Left ventricle myocardium inferior (tissue), 1 donor: ENCODE data around the gene PHRF1. TPM values are rescaled to one million over a fixed set of nuclear protein-coding genes. Genes with fewer than 3 reads are reported as not detected.

Experiments used
- DNase-seq: peaks from one replicate; pipeline ENCODE4 v3.0.0-alpha.2; 2020
- H3K27ac ChIP-seq: fragments of 200-600 bp; replicated peaks from 2 replicates; pipeline ENCODE4 v1.8.0; 2021
- H3K27me3 ChIP-seq: fragments of 200-600 bp; 2 replicates; pipeline ENCODE4 v1.8.0; 2021; ENCODE audit warnings: low read depth
- H3K36me3 ChIP-seq: fragments of 200-600 bp; 2 replicates; pipeline ENCODE4 v1.8.0; 2021
- H3K4me1 ChIP-seq: fragments of 200-600 bp; 2 replicates; pipeline ENCODE4 v1.8.0; 2021
- H3K4me3 ChIP-seq: fragments of 200-600 bp; 2 replicates; pipeline ENCODE4 v1.8.0; 2021; ENCODE audit warnings: mild to moderate bottlenecking, moderate library complexity
- H3K9me3 ChIP-seq: fragments of 200-600 bp; replicated peaks from 2 replicates; pipeline ENCODE4 v1.8.0; 2021
- intact Hi-C: fragments of 100-400 bp; cut with micrococcal nuclease; formaldehyde crosslinking; loops from one replicate; pipeline ENCODE4 v1.11.0; 2022
- total RNA-seq: library from RNA; stranded (reverse); fragmentation: NEBNext Ultra II Directional; extraction: Animal tissue kit (Norgen Biotek cat#: 25700); gene quantifications from one replicate; pipeline ENCODE4 v1.2.1, GENCODE V29; 2021
- TF ChIP-seq, protein P1 (sequence below): fragments of 200-600 bp; IDR thresholded peaks from 2 replicates; pipeline ENCODE4 v1.8.0; 2021; ENCODE audit warnings: antibody characterized with exemption, mild to moderate bottlenecking, borderline replicate concordance
- donor health status: DM: no; HTN: yes; CAD: no; lungs with severe emphysema.

The PHRF1 gene
- total RNA-seq, 1 donor from 2014 or later: 17.7 TPM

DNA sequence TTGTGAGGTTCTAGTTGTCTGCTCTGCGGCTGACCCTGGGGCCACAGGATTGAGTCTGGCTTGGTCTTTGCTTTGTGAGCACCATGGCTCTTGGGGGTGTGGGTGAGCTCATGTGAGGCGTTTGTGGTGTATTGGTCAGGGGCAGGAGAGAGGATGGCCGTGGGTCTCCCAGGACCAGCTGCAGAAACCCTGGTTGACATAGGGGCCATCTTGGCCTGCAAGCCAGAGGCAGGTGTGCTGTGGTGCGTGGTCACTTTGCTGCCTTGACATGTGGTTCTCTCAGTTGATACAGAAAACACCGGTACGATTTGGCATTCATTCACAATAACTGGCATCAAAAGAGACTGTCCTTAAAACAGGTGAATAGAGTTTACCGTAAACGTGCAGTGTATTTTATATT, 11.3 kb downstream of the PHRF1 start:
- Histone ChIP-seq H3K27me3 (no peaks in the 10 kb centered on the region), H3K27ac (no peak overlapping the region), H3K9me3 (no peaks in the 10 kb centered on the region), H3K36me3 (peaks cover 91% of the 10 kb centered on the region), H3K4me3 (no peak overlapping the region), H3K4me1 (no peaks in the 10 kb centered on the region)
- TF ChIP-seq, protein P1, sequence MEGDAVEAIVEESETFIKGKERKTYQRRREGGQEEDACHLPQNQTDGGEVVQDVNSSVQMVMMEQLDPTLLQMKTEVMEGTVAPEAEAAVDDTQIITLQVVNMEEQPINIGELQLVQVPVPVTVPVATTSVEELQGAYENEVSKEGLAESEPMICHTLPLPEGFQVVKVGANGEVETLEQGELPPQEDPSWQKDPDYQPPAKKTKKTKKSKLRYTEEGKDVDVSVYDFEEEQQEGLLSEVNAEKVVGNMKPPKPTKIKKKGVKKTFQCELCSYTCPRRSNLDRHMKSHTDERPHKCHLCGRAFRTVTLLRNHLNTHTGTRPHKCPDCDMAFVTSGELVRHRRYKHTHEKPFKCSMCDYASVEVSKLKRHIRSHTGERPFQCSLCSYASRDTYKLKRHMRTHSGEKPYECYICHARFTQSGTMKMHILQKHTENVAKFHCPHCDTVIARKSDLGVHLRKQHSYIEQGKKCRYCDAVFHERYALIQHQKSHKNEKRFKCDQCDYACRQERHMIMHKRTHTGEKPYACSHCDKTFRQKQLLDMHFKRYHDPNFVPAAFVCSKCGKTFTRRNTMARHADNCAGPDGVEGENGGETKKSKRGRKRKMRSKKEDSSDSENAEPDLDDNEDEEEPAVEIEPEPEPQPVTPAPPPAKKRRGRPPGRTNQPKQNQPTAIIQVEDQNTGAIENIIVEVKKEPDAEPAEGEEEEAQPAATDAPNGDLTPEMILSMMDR: no peak
- intact Hi-C loops: no loop called here
- DNase-seq: no peak

DNA sequence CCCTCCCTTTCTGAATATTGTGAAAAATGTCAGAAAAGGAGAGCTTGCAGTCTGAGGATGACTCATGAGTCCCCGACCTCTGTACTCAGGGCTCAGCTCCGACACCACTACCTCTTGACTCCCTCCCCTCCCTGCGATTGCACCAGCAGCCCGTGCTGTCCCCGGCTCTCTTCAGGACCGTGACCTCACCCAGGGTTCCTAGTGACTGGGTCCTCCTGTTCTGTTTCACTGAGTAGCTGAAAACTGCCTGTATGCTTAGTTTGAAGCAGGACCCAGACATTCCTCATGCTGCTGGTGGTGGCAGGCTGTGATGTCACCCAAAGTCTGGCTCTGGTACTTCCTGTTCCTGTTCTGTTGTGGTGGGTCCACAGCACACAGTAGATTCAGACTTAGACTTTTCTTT, 11.7 kb downstream of the PHRF1 start:
- no peaks in the 10 kb centered on the region for H3K27me3 ChIP-seq
- H3K4me3 ChIP-seq: no peak overlapping the region
- H3K27ac ChIP-seq: no peak overlapping the region
- DNase-seq: no peak
- intact Hi-C loops: no loop called here
- H3K36me3 ChIP-seq: peaks cover 91% of the 10 kb centered on the region
- TF ChIP-seq, protein P1: no peak
- H3K9me3 ChIP-seq: no peaks in the 10 kb centered on the region
- no peaks in the 10 kb centered on the region for H3K4me1 ChIP-seq

DNA sequence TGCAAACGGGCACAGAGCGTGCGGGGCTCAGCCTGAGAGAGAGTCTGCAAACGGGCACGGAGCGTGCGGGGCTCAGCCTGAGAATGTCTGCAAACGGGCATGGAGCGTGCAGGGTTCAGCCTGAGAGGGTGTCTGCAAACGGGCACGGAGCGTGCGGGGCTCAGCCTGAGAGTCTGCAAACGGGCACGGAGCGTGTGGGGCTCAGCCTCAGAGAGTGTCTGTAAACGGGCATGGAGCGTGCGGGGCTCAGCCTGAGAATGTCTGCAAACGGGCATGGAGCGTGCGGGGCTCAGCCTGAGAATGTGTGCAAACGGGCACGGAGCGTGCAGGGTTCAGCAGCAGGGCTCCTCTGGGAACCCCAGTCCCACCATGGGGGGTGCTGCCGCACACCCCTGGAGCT, 13.5 kb downstream of the PHRF1 start:
- H3K9me3 ChIP-seq: no peaks in the 10 kb centered on the region
- intact Hi-C loops: no loop called here

DNA sequence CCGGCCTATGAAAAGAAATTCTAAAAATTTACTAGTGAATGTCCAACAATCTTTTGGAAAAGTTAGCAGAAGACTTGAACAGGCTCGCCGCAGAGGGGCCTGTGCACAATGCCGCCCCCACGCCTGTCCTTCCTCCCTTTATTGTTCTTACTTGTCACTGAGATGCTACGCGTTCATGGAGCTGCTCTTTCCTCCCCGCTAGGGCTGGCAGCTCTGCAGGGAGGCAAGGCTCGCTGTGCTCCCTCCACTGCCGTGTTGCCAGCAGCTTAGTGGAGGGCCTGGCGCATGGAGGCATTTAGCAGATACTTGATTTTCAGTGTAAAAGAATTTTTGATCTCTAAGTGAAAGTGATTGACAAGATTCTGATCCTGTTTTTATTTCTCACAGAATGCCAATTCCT, 14.7 kb downstream of the PHRF1 start:
- intact Hi-C loops: no loop called here
- DNase-seq: no peak
- H3K9me3 ChIP-seq: no peaks in the 10 kb centered on the region
- no peaks in the 10 kb centered on the region for H3K4me1 ChIP-seq
- H3K4me3 ChIP-seq: no peak overlapping the region
- peaks cover 97% of the 10 kb centered on the region for H3K36me3 ChIP-seq
- TF ChIP-seq, protein P1: no peak
- no peak overlapping the region for H3K27ac ChIP-seq
- no peaks in the 10 kb centered on the region for H3K27me3 ChIP-seq

More for the DNA sequence above, 13.5 kb downstream of the PHRF1 start:
- Histone ChIP-seq H3K27ac (no peak overlapping the region), H3K4me1 (no peaks in the 10 kb centered on the region), H3K4me3 (no peak overlapping the region), H3K36me3 (peaks cover 91% of the 10 kb centered on the region), H3K27me3 (no peaks in the 10 kb centered on the region)
- DNase-seq: no peak
- TF ChIP-seq, protein P1: no peak

DNA sequence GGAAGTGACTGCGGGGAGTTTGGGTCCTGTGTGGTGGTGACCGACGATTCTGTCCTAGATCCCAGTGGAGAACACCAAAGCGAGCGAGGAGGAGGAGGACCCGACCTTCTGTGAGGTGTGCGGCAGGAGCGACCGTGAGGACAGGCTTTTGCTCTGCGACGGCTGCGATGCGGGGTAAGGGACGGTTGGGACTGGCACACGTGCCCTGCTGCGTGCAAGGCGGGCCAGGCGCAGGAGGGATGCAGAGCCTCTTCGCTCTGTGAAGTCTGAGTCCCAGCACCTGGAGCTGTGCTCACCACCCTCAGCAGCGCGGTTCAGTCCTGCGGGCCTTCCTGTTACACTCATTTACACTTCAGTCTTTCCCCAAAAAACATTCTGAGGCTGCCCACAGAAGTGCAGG, 16.2 kb downstream of the PHRF1 start:
- H3K27me3 ChIP-seq: no peaks in the 10 kb centered on the region
- no peak overlapping the region for H3K27ac ChIP-seq
- H3K9me3 ChIP-seq: no peaks in the 10 kb centered on the region
- no peak overlapping the region for H3K4me3 ChIP-seq
- DNase-seq: no peak
- TF ChIP-seq, protein P1: no peak
- H3K4me1 ChIP-seq: no peaks in the 10 kb centered on the region
- H3K36me3 ChIP-seq: peaks cover 97% of the 10 kb centered on the region
- intact Hi-C loops: no loop called here

DNA sequence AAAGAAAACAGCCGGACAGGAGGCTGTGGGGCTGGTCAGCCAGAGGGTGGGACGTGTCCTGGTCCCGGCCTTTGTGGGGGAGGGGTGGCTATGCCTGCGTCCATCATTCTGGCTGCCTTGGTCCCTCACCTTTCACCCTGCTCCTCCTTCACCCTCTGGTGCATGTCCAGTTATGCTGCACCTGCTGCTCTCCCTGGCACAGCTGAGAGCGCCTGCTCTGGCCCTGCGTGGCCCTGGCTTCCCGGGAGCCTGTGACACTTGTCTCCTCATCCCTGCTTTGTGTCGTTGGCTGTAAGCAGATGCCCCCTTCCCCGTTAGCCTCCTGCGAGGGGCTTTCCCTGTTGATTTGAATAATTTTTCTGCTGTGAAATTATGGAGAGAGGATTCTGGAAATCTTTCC, 16.6 kb downstream of the PHRF1 start:
- intact Hi-C loops: no loop called here
- no peaks in the 10 kb centered on the region for H3K27me3 ChIP-seq
- no peak overlapping the region for H3K4me3 ChIP-seq
- H3K36me3 ChIP-seq: peaks cover 97% of the 10 kb centered on the region
- no peak overlapping the region for H3K27ac ChIP-seq
- TF ChIP-seq, protein P1: no peak
- H3K9me3 ChIP-seq: no peaks in the 10 kb centered on the region
- H3K4me1 ChIP-seq: no peaks in the 10 kb centered on the region
- DNase-seq: no peak
